Kidney (tissue), 14 donors: ENCODE data around the gene SORBS1. TPM values are rescaled to one million over a fixed set of nuclear protein-coding genes. Genes with fewer than 3 reads are reported as not detected.

ENCODE experiments used
- DNase-seq, 5 donors: peaks; one replicate each; pipeline ENCODE4 v3.0.0-alpha.2; 2013 to 2020
- FAIRE-seq: peaks from 2 replicates; lab custom pipeline; 2012; peaks lifted over from hg19 to GRCh38; lab: Jason Lieb, UNC
- H3K27ac ChIP-seq, 2 donors: one replicate each; pipeline ENCODE4 v1.7.0; 2013; ENCODE audit warnings: low read depth in 2 of 2, low read length in 2 of 2, inconsistent platforms in 1 of 2
- H3K27me3 ChIP-seq: one replicate; pipeline ENCODE4 v1.7.1; 2013; ENCODE audit warnings: low read length, inconsistent platforms; ENCODE audit not compliant: control insufficient read depth, insufficient read depth
- H3K36me3 ChIP-seq, 3 donors: one replicate each; pipeline versions ENCODE4 v1.7.0 to v1.7.1; 2013; ENCODE audit warnings: low read length in 3 of 3, control low read depth in 1 of 3, inconsistent platforms in 1 of 3; ENCODE audit not compliant: insufficient read depth in 3 of 3, control insufficient read depth in 2 of 3
- H3K4me1 ChIP-seq, 3 donors: one replicate each; pipeline versions ENCODE4 v1.7.0 to v1.7.1; 2013; ENCODE audit warnings: low read length in 3 of 3, inconsistent platforms in 1 of 3, low read depth in 1 of 3; ENCODE audit not compliant: control insufficient read depth in 2 of 3, insufficient read depth in 2 of 3
- H3K4me3 ChIP-seq, 3 donors: one replicate each; pipeline versions ENCODE4 v1.7.0 to v1.8.1; 2013; ENCODE audit warnings: low read length in 3 of 3, control low read depth in 1 of 3, inconsistent platforms in 1 of 3
- H3K9ac ChIP-seq, 3 donors: one replicate each; pipeline versions ENCODE4 v1.7.0 to v1.7.1; 2013; ENCODE audit warnings: low read length in 3 of 3, control low read depth in 1 of 3, inconsistent platforms in 1 of 3
- H3K9me3 ChIP-seq, 3 donors: one replicate each; pipeline versions ENCODE4 v1.7.0 to v1.7.1; 2013; ENCODE audit warnings: low read length in 3 of 3, control low read depth in 1 of 3, inconsistent platforms in 1 of 3; ENCODE audit not compliant: control insufficient read depth in 2 of 3, insufficient read depth in 1 of 3
- CTCF ChIP-seq: IDR thresholded peaks from 3 replicates; pipeline ENCODE4 v1.5.1; 2012; ENCODE audit warnings: mild to moderate bottlenecking, moderate library complexity, borderline replicate concordance; ENCODE audit not compliant: insufficient read depth; ENCODE audit errors: extremely low read depth
- intact Hi-C: fragments of 100-400 bp; cut with DNase I; formaldehyde crosslinking; loops from one replicate; pipeline ENCODE4 v1.11.1; 2022
- polyA plus RNA-seq: library from polyadenylated mRNA; stranded (reverse); fragments of 350-450 nt; fragmentation: Illumina TruSeq; extraction: RNeasy Lipid Tissue Mini Kit (QIAGEN cat#74804); gene quantifications from one replicate; pipeline ENCODE4 v1.2.3, GENCODE V29; 2014; ENCODE audit warnings: low read depth, low replicate concordance; ENCODE audit not compliant: insufficient read depth
- total RNA-seq: library from RNA; stranded (reverse); fragmentation: NEBNext Ultra II Directional; extraction: Animal tissue kit (Norgen Biotek cat#: 25700); gene quantifications from one replicate; pipeline ENCODE4 v1.2.1, GENCODE V29; 2021
- donor health status: control.
- donor health status: control.
- donor health status: control.
- donor health status: control.
- donor health status: control.
- donor health status: DM: yes; HTN: yes; CAD: no.
- donor health status: Normal renal cell carcinoma (clear cell type).

The SORBS1 gene
- total and polyA plus RNA-seq, 2 donors from 2014 or later: 12.2 to 91.7 TPM

GRCh38 chr10:95392681-95393164 is 168.4 kb downstream of the SORBS1 start:
- Histone ChIP-seq H3K9me3 (no peaks in the 10 kb centered on the region), H3K27ac (peak overlapping the region in 1 of 2 donors; percentile 45), H3K4me3 (no peak overlapping the region), H3K9ac (no peak overlapping the region), H3K4me1 (peaks cover 0 to 10% (median 2%) of the 10 kb centered on the region in 3 donors), H3K27me3 (no peaks in the 10 kb centered on the region), H3K36me3 (peaks cover 0 to 12% (median 4%) of the 10 kb centered on the region in 3 donors)
- TF ChIP-seq CTCF: no peak
- FAIRE-seq (no peak), DNase-seq (no peak)
- intact Hi-C loops: no loop called here

- intact Hi-C loops: no loop called here
- TF ChIP-seq CTCF: no peak
- DNase-seq (no peak), FAIRE-seq (no peak)
- H3K27me3 ChIP-seq: no peaks in the 10 kb centered on the region
- no peak overlapping the region for H3K4me3 ChIP-seq
- H3K4me1 ChIP-seq: peaks cover 0 to 10% (median 2%) of the 10 kb centered on the region in 3 donors
- H3K36me3 ChIP-seq: peaks cover 0 to 11% (median 3%) of the 10 kb centered on the region in 3 donors
- no peaks in the 10 kb centered on the region for H3K9me3 ChIP-seq
- H3K27ac ChIP-seq: peak overlapping the region in 1 of 2 donors; percentile 45
- no peak overlapping the region for H3K9ac ChIP-seq
These were observed 169.0 kb downstream of the SORBS1 start for GRCh38 chr10:95392217-95392584.

GRCh38 chr10:95391581-95392216 is 169.5 kb downstream of the SORBS1 start:
- no peak overlapping the region for H3K9ac ChIP-seq
- no peaks in the 10 kb centered on the region for H3K27me3 ChIP-seq
- no peaks in the 10 kb centered on the region for H3K9me3 ChIP-seq
- no peak for FAIRE-seq
- TF ChIP-seq CTCF: no peak
- H3K4me3 ChIP-seq: no peak overlapping the region
- intact Hi-C loops: no loop called here
- peaks cover 0 to 7% (median under 1%) of the 10 kb centered on the region in 3 donors for H3K36me3 ChIP-seq
- DNase-seq: peak; percentile 44 to 89 (median 70)
- peaks cover 0 to 10% (median 2%) of the 10 kb centered on the region in 3 donors for H3K4me1 ChIP-seq
- no peak overlapping the region for H3K27ac ChIP-seq
